ENCODE data around the gene MAP2K3. TPM values are rescaled to one million over a fixed set of nuclear protein-coding genes. Genes with fewer than 3 reads are reported as not detected.
"Not testable (repeated sequence)": the region's sequence is repeated elsewhere in the genome, so short reads cannot be mapped to it uniquely, and the experiment has no call there.

MAP2K3 gene
- total and polyA plus RNA-seq, 2 donors (not counting 3 experiments of a cell fraction or from before 2014, with no cell fraction given) = 15.3 to 36.3 TPM

- dilution Hi-C loops (cut with MboI; ENCODE audit: extremely low pct_ligation_motif_present, low sequenced_read_pairs); H3K9ac ChIP-seq (replicated peaks; ENCODE audit: extremely low read depth, insufficient read depth, low read length); H2AFZ ChIP-seq (ENCODE audit: low read depth, low read length); H3K27me3 ChIP-seq (ENCODE audit: control insufficient read depth in 2 of 2, insufficient read depth in 2 of 2, low read length in 2 of 2); H3K79me2 ChIP-seq (ENCODE audit: control insufficient read depth, insufficient read depth, low read length); BruUV-seq (replicated peaks); H3K36me3 ChIP-seq (ENCODE audit: control insufficient read depth in 2 of 2, extremely low read depth in 1 of 2, insufficient read depth in 2 of 2, low read length in 2 of 2); H3K4me3 ChIP-seq (replicated peaks in 1 of 3; ENCODE audit: insufficient read depth in 1 of 3, low read depth in 1 of 3, low read length in 3 of 3); H3K27ac ChIP-seq (ENCODE audit: insufficient read depth, low read depth, low read length); H3K9me1 ChIP-seq (replicated peaks; ENCODE audit: control insufficient read depth, extremely low read depth, insufficient read depth, low read length); POLR2A ChIA-PET; H3K4me2 ChIP-seq (ENCODE audit: insufficient read depth, low read length); CTCF ChIA-PET; intact Hi-C loops (cut with micrococcal nuclease); H3K4me1 ChIP-seq (ENCODE audit: control insufficient read depth, extremely low read depth, insufficient read depth, low read length); H3K9me3 ChIP-seq (replicated peaks; ENCODE audit: control insufficient read depth, insufficient read depth, low read length); H4K20me1 ChIP-seq (replicated peaks; ENCODE audit: control insufficient read depth, extremely low read depth, insufficient read depth, low read length); DNase-seq (ENCODE audit: low read depth, low spot score): not testable (repeated sequence)
- peak; percentile 66 for FAIRE-seq
Observed at GRCh38 chr17:21349358-21350050, 65.0 kb downstream of the MAP2K3 start.

GRCh38 chr17:21350495-21350894 lies 66.0 kb downstream of the MAP2K3 start:
- H3K4me3 ChIP-seq (replicated peaks in 1 of 3; ENCODE audit: insufficient read depth in 1 of 3, low read depth in 1 of 3, low read length in 3 of 3); DNase-seq (ENCODE audit: low read depth, low spot score); dilution Hi-C loops (cut with MboI; ENCODE audit: extremely low pct_ligation_motif_present, low sequenced_read_pairs); H3K27me3 ChIP-seq (ENCODE audit: control insufficient read depth in 2 of 2, insufficient read depth in 2 of 2, low read length in 2 of 2); BruUV-seq (replicated peaks); H3K9me3 ChIP-seq (replicated peaks; ENCODE audit: control insufficient read depth, insufficient read depth, low read length); FAIRE-seq; H2AFZ ChIP-seq (ENCODE audit: low read depth, low read length); H3K9me1 ChIP-seq (replicated peaks; ENCODE audit: control insufficient read depth, extremely low read depth, insufficient read depth, low read length); CTCF ChIA-PET; H3K9ac ChIP-seq (replicated peaks; ENCODE audit: extremely low read depth, insufficient read depth, low read length); H3K36me3 ChIP-seq (ENCODE audit: control insufficient read depth in 2 of 2, extremely low read depth in 1 of 2, insufficient read depth in 2 of 2, low read length in 2 of 2); H3K4me1 ChIP-seq (ENCODE audit: control insufficient read depth, extremely low read depth, insufficient read depth, low read length); H3K79me2 ChIP-seq (ENCODE audit: control insufficient read depth, insufficient read depth, low read length); H3K27ac ChIP-seq (ENCODE audit: insufficient read depth, low read depth, low read length); intact Hi-C loops (cut with micrococcal nuclease); H3K4me2 ChIP-seq (ENCODE audit: insufficient read depth, low read length); H4K20me1 ChIP-seq (replicated peaks; ENCODE audit: control insufficient read depth, extremely low read depth, insufficient read depth, low read length); POLR2A ChIA-PET: not testable (repeated sequence)

Data from endothelial cell of umbilical vein (primary cell).